Cardiac fibroblast (primary cell): ENCODE data around the gene PITX1.

Experiments used
- DNase-seq, 2 donors: peaks; one replicate each; pipeline versions ENCODE4 v3.0.0 to v3.0.0-alpha.2; 2010; ENCODE audit warnings: low read depth in 2 of 2
- H3K4me3 ChIP-seq, 2 donors: replicated peaks in 1 of 2; 1 replicate in 1 of 2; 2 replicates in 1 of 2; pipeline ENCODE4 v1.5.1; 2011; ENCODE audit warnings: low read depth in 2 of 2, low read length in 2 of 2, mild to moderate bottlenecking in 2 of 2, moderate library complexity in 1 of 2
- CTCF ChIP-seq: IDR thresholded peaks from one replicate; pipeline ENCODE4 v1.5.1; 2011; ENCODE audit warnings: low read depth, mild to moderate bottlenecking, low read length, inconsistent platforms

PITX1 gene

DNA sequence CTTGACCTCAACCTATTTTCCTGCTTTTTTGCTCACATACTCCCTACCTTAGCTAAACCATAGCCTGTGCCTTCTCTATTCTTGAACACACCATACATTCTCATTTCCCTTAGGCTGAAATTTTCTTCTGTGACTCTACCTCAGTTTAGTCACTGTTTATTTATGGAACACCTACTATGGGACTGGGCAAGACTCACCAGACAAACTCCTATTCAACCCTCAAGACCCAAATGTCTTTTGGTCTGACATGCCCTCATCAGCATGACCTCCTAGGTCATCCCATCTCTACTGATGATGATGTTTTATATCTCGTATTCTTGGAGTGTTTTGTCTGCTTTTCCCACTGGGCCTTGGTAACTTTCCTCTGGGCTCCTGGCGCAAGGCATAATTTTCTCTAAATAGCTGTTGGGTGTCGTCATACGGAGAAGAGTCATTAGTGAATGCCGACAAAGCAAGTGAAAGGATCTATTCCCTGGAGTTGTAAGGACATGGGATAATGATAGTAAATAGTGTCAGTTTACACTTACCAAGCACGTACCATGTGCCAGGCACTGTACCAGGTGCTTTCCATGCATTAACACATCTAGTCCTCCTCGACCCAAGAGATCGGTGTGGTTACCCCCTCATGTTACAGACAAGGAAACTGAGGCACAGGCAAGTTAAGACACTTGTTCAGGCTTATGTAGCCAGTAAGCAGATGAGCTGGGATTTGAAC, 22.4 kb upstream of the PITX1 start:
- DNase-seq = no peak
- TF ChIP-seq CTCF = no peak
- no peak overlapping the region for H3K4me3 ChIP-seq

GRCh38 chr5:135055396-135055795, 21.4 kb upstream of the PITX1 start:
- no peak for TF ChIP-seq CTCF
- H3K4me3 ChIP-seq = no peak overlapping the region
- no peak for DNase-seq

DNA sequence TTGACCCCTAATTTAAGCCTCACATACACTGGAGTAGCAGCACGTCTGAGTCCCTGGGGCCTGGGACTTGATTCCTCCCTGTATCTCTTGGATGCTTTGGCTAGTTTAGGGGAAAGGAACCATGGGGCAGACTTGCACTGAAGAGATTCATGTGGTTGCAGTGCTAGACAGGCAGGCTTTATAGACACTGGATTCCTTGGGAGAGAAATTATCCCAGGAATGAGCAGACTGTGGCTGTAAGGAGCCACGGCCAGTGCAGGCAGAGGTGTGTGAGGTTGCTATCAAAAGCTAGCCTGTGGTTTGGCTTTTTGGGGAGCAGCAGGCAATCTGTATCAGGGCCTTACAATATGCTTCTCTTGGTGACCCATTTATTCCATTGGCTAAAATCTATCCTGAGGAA, 20.5 kb upstream of the PITX1 start:
- no peak for DNase-seq
- TF ChIP-seq CTCF = no peak
- no peak overlapping the region for H3K4me3 ChIP-seq

GRCh38 chr5:135053989-135054388, 20.0 kb upstream of the PITX1 start:
- TF ChIP-seq CTCF = no peak

GRCh38 chr5:135053278-135053677, 19.2 kb upstream of the PITX1 start:
- DNase-seq = no peak
- no peak overlapping the region for H3K4me3 ChIP-seq
- no peak for TF ChIP-seq CTCF

More at GRCh38 chr5:135053989-135054388, 20.0 kb upstream of the PITX1 start:
- no peak for DNase-seq
- H3K4me3 ChIP-seq = no peak overlapping the region

DNA sequence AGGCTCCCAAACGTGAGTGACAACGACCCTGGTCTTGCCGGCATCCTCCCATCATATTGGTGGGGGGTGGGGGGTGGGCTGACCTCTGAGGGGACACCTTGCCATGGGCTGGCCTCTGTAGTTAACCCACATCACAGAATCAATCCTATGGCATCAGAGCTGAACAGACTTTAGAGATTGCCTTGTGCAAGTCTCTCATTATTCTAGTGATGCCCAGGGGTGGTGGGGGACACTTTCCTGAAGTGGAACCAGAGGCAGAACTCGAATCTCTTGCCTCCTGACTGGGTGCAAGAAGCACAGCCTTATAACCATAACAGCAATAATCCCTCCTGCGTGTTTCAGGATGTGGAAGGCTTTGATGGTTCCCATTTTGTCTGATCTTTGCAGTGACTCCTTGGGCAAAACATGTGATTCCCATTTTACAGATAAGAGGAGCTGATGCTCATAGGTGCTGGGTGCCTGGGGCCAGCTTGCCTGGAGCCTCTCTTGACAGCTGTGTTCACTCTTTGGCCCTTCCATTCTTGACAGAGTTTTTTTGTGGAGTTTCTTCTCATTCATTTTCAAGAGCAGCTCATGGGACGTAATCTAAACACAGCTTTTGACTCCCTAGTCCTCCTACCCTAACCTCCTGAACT, 18.6 kb upstream of the PITX1 start:
- TF ChIP-seq CTCF = no peak

More for the DNA sequence above, 18.6 kb upstream of the PITX1 start:
- DNase-seq = no peak
- no peak overlapping the region for H3K4me3 ChIP-seq
